Breast epithelium (tissue), 4 donors: ENCODE measurements around the gene BICD2. TPM values are rescaled to one million over a fixed set of nuclear protein-coding genes. Genes with fewer than 3 reads are reported as not detected.
A peak's percentile ranks its signal among the peaks of the same experiment; 100 is the strongest.

Experiments used
- DNase-seq, 2 donors: peaks; one replicate each; pipeline ENCODE4 v3.0.0-alpha.2; 2019; ENCODE audit warnings: low spot score in 2 of 2
- H3K27ac ChIP-seq, 2 donors: fragments of 200-600 bp; sonication (generic) in 1 of 2; one replicate each; pipeline ENCODE4 v1.5.1; 2016 to 2019; ENCODE audit warnings: mild to moderate bottlenecking in 1 of 2
- H3K27me3 ChIP-seq, 2 donors: fragments of 200-600 bp; sonication (generic) in 1 of 2; one replicate each; pipeline versions ENCODE4 v1.5.1 to v1.6.0; 2017 to 2019; ENCODE audit warnings: control low read depth in 1 of 2, mild to moderate bottlenecking in 1 of 2
- H3K36me3 ChIP-seq: fragments of 200-600 bp; one replicate; pipeline ENCODE4 v1.5.1; 2019
- H3K4me1 ChIP-seq, 2 donors: fragments of 200-600 bp; sonication (generic); one replicate each; pipeline ENCODE4 v1.5.1; 2016 to 2019; ENCODE audit warnings: control low read depth in 1 of 2
- H3K4me3 ChIP-seq, 3 donors: fragments of 200-600 bp; sonication (generic); 1 replicate in 2 of 3; 2 replicates in 1 of 3; pipeline ENCODE4 v1.5.1; 2016 to 2019; ENCODE audit warnings: mild to moderate bottlenecking in 3 of 3, moderate library complexity in 2 of 3
- H3K9me3 ChIP-seq, 2 donors: fragments of 200-600 bp; sonication (generic) in 1 of 2; one replicate each; pipeline ENCODE4 v1.5.1; 2016 to 2019; ENCODE audit warnings: control low read depth in 1 of 2
- CTCF ChIP-seq, 3 donors: fragments of 450-650 bp; IDR thresholded peaks; one replicate each; pipeline ENCODE4 v1.5.1; 2016 to 2017; ENCODE audit warnings: antibody characterized with exemption in 3 of 3, mild to moderate bottlenecking in 3 of 3, moderate library complexity in 3 of 3
- POLR2A ChIP-seq: fragments of 450-650 bp; IDR thresholded peaks from one replicate; pipeline ENCODE4 v1.6.1; 2016; ENCODE audit warnings: antibody characterized with exemption, mild to moderate bottlenecking, moderate library complexity
- POLR2AphosphoS5 ChIP-seq, 3 donors: sonication (generic); formaldehyde crosslinking; IDR thresholded peaks; one replicate each; pipeline ENCODE4 v1.6.1; 2017; ENCODE audit warnings: antibody characterized with exemption in 3 of 3
- intact Hi-C: fragments of 100-400 bp; cut with DNase I; formaldehyde crosslinking; loops from one replicate; pipeline ENCODE4 v1.15.1; 2023; ENCODE audit warnings: low total_unique reads
- total RNA-seq, 3 donors: library from RNA; depleted of rRNA; stranded (reverse); fragments of >200 nt; gene quantifications; one replicate each; pipeline ENCODE4 v1.1.0, GENCODE V29; 2016

The BICD2 gene
- total RNA-seq, 3 donors from 2014 or later: 22.8 to 56.0 (median 26.5) TPM

GRCh38 chr9:92720807-92721535, 43.7 kb downstream of the BICD2 start:
- intact Hi-C loops: no loop called here
- Histone ChIP-seq H3K4me1 (no peaks in the 10 kb centered on the region), H3K27me3 (no peaks in the 10 kb centered on the region), H3K36me3 (peaks cover 17% of the 10 kb centered on the region), H3K27ac (no peak overlapping the region), H3K4me3 (no peak overlapping the region), H3K9me3 (no peaks in the 10 kb centered on the region)
- peak in 1 of 2 donors; percentile 11 for DNase-seq
- TF ChIP-seq CTCF (IDR thresholded peaks at IDR 0.05) (no peak), POLR2AphosphoS5 (IDR thresholded peaks at IDR 0.05) (no peak), POLR2A (no peak)

DNA sequence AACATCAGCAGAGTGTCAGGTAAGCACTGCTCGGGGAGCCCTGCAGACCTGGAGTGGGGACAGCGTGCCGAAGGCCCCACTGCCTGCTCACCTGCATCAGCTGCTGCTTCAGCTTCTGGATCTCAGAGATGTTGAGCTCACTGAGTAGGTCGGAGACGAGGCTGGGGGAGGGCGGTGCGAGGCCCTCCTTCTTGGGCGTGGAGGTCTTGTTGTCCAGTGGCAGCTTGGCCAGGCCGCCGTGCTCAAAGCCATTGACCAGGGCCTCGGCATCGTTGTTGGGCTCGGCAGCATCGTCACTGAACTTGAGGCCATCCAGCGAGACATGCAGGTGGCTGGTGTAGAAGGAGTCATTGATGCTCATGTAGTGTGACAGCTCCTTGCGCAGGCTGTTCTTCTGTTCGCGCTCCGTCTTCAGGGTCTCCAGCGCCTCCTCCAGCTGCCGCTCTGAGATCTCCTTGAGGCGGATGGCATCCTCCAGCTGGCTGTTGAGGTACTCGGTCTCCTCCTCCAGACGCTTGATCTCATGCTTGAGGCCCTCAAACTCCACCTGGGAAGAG, 44.3 kb downstream of the BICD2 start:
- Histone ChIP-seq H3K4me3 (no peak overlapping the region), H3K4me1 (no peaks in the 10 kb centered on the region), H3K27ac (no peak overlapping the region), H3K27me3 (no peaks in the 10 kb centered on the region), H3K36me3 (peaks cover 17% of the 10 kb centered on the region), H3K9me3 (no peaks in the 10 kb centered on the region)
- intact Hi-C loops: no loop called here
- DNase-seq: peak in 1 of 2 donors; percentile 15
- TF ChIP-seq POLR2AphosphoS5 (IDR thresholded peaks at IDR 0.05): no peak
- no peak for TF ChIP-seq CTCF (IDR thresholded peaks at IDR 0.05)
- TF ChIP-seq POLR2A: no peak

DNA sequence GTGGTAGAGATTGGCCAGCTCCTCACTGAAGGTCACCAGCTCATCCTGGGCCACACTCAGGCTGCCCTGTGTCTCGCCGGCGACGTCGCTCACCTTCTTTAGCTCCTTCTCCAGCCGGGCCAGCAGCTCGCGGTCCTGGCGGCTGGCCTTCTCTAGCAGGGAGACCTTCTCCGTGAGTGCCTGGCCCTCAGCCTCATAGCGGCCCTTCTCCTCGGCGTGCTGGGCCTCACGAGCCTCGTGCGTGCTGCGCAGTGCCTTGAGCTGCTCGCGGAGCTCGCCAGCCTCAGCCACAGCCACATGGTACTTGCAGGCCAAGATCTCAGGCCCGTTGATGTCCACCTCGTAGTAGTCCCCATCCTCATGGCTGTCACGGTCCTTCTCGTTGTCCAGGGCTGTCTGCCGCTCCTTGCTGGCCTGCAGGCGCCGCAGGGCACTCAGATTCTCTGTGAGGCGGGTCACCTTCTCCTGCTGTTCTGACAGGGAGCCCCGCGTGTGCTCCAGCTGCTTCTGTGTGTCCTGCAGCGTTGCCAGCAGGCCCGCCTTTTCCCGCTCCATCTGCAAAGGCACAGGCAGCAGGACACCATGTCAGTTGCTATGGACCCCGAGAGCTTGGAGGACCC, 45.5 kb downstream of the BICD2 start:
- no peaks in the 10 kb centered on the region for H3K27me3 ChIP-seq
- H3K4me1 ChIP-seq: no peaks in the 10 kb centered on the region
- intact Hi-C loops: no loop called here
- no peak overlapping the region for H3K27ac ChIP-seq
- H3K9me3 ChIP-seq: no peaks in the 10 kb centered on the region
- DNase-seq: no peak
- H3K4me3 ChIP-seq: no peak overlapping the region
- no peak for TF ChIP-seq CTCF (IDR thresholded peaks at IDR 0.05)
- TF ChIP-seq POLR2A: no peak
- TF ChIP-seq POLR2AphosphoS5 (IDR thresholded peaks at IDR 0.05): no peak
- H3K36me3 ChIP-seq: peaks cover 21% of the 10 kb centered on the region

- Histone ChIP-seq H3K9me3 (no peaks in the 10 kb centered on the region), H3K27me3 (no peaks in the 10 kb centered on the region), H3K4me3 (no peak overlapping the region), H3K4me1 (no peaks in the 10 kb centered on the region), H3K36me3 (peaks cover 21% of the 10 kb centered on the region), H3K27ac (no peak overlapping the region)
- DNase-seq: peak in 1 of 2 donors; percentile 15
- no peak for TF ChIP-seq CTCF (IDR thresholded peaks at IDR 0.05)
- no peak for TF ChIP-seq POLR2A
- TF ChIP-seq POLR2AphosphoS5 (IDR thresholded peaks at IDR 0.05): no peak
- intact Hi-C loops: no loop called here
Observed at GRCh38 chr9:92718086-92719001, 46.3 kb downstream of the BICD2 start.
